ENCODE measurements around the gene ATG7. TPM values are rescaled to one million over a fixed set of nuclear protein-coding genes. Genes with fewer than 3 reads are reported as not detected.
"Not testable (repeated sequence)": the region's sequence is repeated elsewhere in the genome, so short reads cannot be mapped to it uniquely, and the experiment has no call there.

The ATG7 gene
- total and polyA plus RNA-seq, 8 donors = 25.0 to 73.3 (median 29.6) TPM

- H3K27ac ChIP-seq = no peak overlapping the region
- H3K36me3 ChIP-seq = peaks cover 0 to 34% of the 10 kb centered on the region in 2 donors
- H3K9me3 ChIP-seq = peaks cover 0 to 23% of the 10 kb centered on the region in 2 donors
- H3K4me1 ChIP-seq = no peaks in the 10 kb centered on the region
- no peak for TF ChIP-seq CTCF (IDR thresholded peaks at IDR 0.05)
- ATAC-seq (no peak), DNase-seq (no peak)
- H3K4me3 ChIP-seq = no peak overlapping the region
- no peaks in the 10 kb centered on the region for H3K27me3 ChIP-seq
- intact Hi-C loops (cut with DNase I) = no loop called here
These were observed 135.4 kb downstream of the ATG7 start for GRCh38 chr3:11407644-11408043.

- peaks cover 0 to 34% of the 10 kb centered on the region in 2 donors for H3K36me3 ChIP-seq
- H3K4me3 ChIP-seq; ATAC-seq; H3K4me1 ChIP-seq; DNase-seq; intact Hi-C loops (cut with DNase I); H3K27me3 ChIP-seq; H3K27ac ChIP-seq: not testable (repeated sequence)
- peaks cover 0 to 26% of the 10 kb centered on the region in 2 donors for H3K9me3 ChIP-seq
These were observed 136.2 kb downstream of the ATG7 start for GRCh38 chr3:11408324-11408859.

GRCh38 chr3:11410564-11410963, 138.4 kb downstream of the ATG7 start:
- intact Hi-C loops (cut with DNase I) = no loop called here
- Histone ChIP-seq H3K4me3 (no peak overlapping the region), H3K27me3 (no peaks in the 10 kb centered on the region), H3K9me3 (peaks cover 0 to 35% of the 10 kb centered on the region in 2 donors), H3K4me1 (no peaks in the 10 kb centered on the region), H3K36me3 (peaks cover 0 to 31% of the 10 kb centered on the region in 2 donors), H3K27ac (no peak overlapping the region)
- ATAC-seq (no peak), DNase-seq (no peak)
- TF ChIP-seq CTCF (IDR thresholded peaks at IDR 0.05) = no peak

- no peak for TF ChIP-seq CTCF (IDR thresholded peaks at IDR 0.05)
These were observed 139.8 kb downstream of the ATG7 start for GRCh38 chr3:11411956-11412355.

GRCh38 chr3:11413071-11413470, 140.9 kb downstream of the ATG7 start:
- Histone ChIP-seq H3K4me3 (no peak overlapping the region), H3K27ac (no peak overlapping the region), H3K27me3 (no peaks in the 10 kb centered on the region), H3K4me1 (no peaks in the 10 kb centered on the region), H3K36me3 (peaks cover 0 to 6% of the 10 kb centered on the region in 2 donors), H3K9me3 (peaks cover 0 to 21% of the 10 kb centered on the region in 2 donors)
- no peak for TF ChIP-seq CTCF (IDR thresholded peaks at IDR 0.05)
- no peak for DNase-seq
- no peak for ATAC-seq
- intact Hi-C loops (cut with DNase I) = no loop called here

More at GRCh38 chr3:11411956-11412355, 139.8 kb downstream of the ATG7 start:
- Histone ChIP-seq H3K9me3 (peaks cover 0 to 33% of the 10 kb centered on the region in 2 donors), H3K36me3 (peaks cover 0 to 17% of the 10 kb centered on the region in 2 donors), H3K4me3 (no peak overlapping the region), H3K27ac (no peak overlapping the region), H3K27me3 (no peaks in the 10 kb centered on the region), H3K4me1 (no peaks in the 10 kb centered on the region)
- no peak for DNase-seq
- intact Hi-C loops (cut with DNase I) = no loop called here
- ATAC-seq = no peak

- DNase-seq (no peak), ATAC-seq (no peak)
- no peak for TF ChIP-seq CTCF (IDR thresholded peaks at IDR 0.05)
- intact Hi-C loops (cut with DNase I) = no loop called here
- no peaks in the 10 kb centered on the region for H3K4me1 ChIP-seq
- no peaks in the 10 kb centered on the region for H3K27me3 ChIP-seq
- peaks cover 0 to 15% of the 10 kb centered on the region in 2 donors for H3K9me3 ChIP-seq
- H3K27ac ChIP-seq = no peak overlapping the region
- no peaks in the 10 kb centered on the region for H3K36me3 ChIP-seq
- no peak overlapping the region for H3K4me3 ChIP-seq
These were observed 142.9 kb downstream of the ATG7 start for GRCh38 chr3:11415099-11415498.
